Left kidney (tissue), 2 donors: ENCODE results near the gene GNAO1. TPM values are rescaled to one million over a fixed set of nuclear protein-coding genes. Genes with fewer than 3 reads are reported as not detected.
"Not testable (repeated sequence)": the region's sequence is repeated elsewhere in the genome, so short reads cannot be mapped to it uniquely, and the experiment has no call there.

ENCODE experiments used
- DNase-seq: peaks from one replicate; pipeline ENCODE4 v3.0.0-alpha.2; 2013
- polyA plus RNA-seq: library from polyadenylated mRNA; unstranded; fragments of 120-200 nt; gene quantifications from one replicate; pipeline ENCODE4 v1.2.1, GENCODE V29; 2013; ENCODE audit not compliant: insufficient read length

Gene GNAO1
- polyA plus RNA-seq, 1 donor: 5.7 TPM

- DNase-seq: no peak
Measured at GRCh38 chr16:56365552-56365951, 174.3 kb downstream of the GNAO1 start.

DNA sequence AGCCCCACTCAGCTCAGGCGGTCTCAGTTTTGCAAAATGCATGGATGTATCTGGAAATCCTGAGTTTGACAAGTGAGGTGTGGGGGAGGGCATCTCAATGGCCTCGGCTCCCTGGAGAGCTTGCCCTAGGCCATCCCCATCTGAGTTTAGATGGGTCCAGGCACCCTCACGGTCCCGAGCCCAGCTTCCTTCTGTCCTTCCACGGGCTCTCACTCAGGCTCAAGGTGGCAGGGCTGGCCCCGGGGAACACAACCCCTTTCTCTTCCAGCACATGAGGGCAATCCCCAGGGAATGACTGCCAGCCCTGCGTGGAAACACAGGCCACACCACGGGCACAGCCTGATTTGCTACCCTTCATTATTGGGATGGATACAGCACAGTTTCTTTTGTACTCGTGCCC is 175.7 kb downstream of the GNAO1 start:
- DNase-seq: no peak

GRCh38 chr16:56367764-56368163 is 176.5 kb downstream of the GNAO1 start:
- no peak for DNase-seq

DNA sequence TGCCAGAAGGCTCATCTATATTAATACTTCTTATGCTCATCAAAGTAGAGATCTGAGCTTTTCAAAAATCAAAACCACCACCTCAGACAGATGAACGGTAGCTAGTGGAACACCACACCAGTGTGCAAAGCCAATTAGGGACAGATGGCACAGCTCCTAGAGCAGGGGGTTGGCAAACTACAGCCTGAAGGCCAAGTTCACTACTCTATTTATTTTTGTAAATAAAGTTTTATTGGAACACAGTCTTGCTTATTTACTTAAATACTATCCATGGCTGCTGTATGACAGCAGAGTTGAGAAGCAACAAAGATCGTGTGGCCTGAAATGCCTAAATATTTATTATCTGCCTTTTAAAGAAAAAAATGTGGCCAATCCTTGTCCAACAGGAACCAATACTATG is 177.3 kb downstream of the GNAO1 start:
- no peak for DNase-seq

GRCh38 chr16:56369202-56369601 is 177.9 kb downstream of the GNAO1 start:
- no peak for DNase-seq

DNA sequence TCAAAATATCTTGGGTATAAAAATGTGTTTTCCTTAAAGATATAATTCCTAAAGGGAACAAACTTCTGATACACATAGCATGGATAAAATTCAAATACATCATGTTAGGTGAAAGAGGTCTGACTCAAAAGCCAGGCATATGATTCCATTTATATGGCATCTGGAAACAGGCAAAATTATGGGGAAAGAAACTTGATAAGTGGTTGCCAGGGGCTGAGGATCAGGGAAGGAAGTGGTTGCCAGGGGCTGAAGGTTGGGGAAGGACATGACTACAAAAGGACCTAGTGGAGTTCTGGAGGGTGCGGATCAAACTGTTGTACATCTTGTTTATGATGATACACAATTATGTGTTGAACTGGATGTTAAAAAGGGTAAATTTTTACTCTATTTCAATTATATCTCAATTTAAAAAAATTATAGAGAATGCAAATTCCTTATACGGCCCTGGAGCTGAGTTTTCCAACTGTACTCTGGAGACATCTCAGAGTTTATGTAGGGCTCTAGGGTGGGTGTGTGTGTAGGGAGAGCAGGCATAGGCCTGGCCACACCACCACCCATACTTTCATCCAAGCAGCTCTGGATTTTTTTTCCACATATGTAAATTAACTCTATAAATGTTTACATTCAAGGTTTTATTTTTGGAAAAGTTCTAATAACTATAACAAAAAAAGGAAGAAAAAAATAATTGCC is 179.0 kb downstream of the GNAO1 start:
- no peak for DNase-seq

DNA sequence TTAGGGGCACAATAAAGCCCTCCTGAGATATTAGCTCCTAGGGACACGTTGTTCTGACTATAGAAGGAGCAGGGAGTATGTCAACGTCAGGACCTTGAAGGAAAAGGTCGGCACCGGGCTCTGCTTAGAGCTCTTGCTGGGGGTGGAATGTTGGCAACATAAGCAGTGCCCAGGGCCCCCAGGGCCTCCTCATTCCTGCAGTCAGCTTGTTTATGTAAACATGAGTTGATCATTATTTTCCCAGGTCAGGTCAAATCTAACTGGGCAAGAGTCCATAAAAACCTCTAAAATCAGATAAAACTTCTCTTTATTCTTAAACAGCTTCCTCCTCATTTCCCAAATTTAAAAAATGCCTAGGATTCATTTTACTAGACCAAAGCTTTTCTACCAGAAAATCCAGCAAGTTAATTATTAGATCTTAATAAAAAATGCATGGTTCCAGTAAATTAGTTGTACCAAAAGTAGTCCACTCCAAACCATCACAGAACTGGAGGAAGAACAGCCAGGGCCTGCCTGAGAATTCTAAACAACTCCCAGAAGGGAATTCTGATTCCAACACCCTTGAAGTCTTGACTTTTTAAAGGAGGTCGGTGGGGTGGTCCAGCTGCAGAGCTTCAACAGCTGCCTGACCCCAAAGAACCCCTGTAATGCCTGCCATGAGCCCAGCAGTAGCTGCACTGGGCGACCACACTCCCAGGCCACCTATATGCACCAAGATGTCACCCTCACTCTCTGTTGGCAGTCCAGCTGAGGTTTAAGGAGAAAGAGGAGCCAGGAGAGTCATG is 179.8 kb downstream of the GNAO1 start:
- DNase-seq: peak; percentile 50

DNA sequence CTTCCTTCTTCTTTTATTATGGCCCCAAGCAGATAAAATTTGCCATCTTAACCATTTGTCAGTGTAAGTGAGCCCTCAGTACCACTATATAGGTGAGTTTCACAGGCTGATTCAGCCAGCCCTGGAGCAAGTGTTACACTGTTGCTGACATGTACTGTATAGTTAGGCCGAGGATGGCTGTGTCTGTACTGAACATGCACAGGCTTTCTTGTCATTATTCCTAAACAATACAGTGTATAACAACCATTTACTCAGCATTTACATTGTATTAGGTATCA is 180.3 kb downstream of the GNAO1 start:
- no peak for DNase-seq

GRCh38 chr16:56372013-56372634 is 180.8 kb downstream of the GNAO1 start:
- no peak for DNase-seq

GRCh38 chr16:56373003-56373402 is 181.7 kb downstream of the GNAO1 start:
- DNase-seq: peak; percentile 79

DNA sequence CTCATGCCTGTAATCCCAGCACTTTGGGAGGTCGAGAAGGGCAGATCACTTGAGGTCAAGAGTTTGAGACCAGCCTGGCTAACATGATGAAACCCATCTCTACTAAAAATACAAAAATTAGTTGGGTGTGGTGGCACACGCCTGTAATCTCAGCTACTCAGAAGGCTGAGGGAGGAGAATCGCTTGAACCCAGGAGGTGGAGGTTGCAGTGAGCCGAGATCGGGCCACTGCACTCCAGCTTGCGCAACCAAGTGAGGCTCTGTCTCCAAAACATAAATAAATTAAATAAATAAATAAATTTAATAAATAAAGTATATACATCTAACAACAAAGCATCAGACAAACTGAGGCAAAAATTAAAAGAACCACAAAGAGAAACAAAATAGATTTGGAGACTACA is 184.5 kb downstream of the GNAO1 start:
- not testable (repeated sequence) for DNase-seq

- not testable (repeated sequence) for DNase-seq
Measured at GRCh38 chr16:56379044-56379443, 187.8 kb downstream of the GNAO1 start.

- DNase-seq: not testable (repeated sequence)
Measured at GRCh38 chr16:56380778-56381485, 189.6 kb downstream of the GNAO1 start.

DNA sequence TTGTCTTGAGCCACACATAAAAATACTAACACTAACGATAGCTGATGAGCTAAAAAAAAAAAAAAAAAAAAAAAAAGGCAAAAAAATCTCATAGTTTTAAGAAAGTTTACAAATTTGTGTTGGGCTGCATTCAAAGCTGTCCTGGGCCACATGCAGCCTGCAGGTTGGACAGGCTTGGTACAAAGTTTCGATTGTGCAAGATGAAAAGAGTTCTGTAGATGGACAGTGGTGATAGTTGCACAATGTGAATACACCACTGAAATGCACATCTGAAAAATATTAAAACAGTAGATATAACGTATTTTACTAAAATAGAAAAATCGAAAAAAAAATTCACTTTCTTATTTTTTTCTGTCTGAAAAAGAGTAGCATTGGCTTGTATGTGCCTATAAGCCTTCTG is 191.2 kb downstream of the GNAO1 start:
- no peak for DNase-seq

GRCh38 chr16:56382901-56383355 is 191.6 kb downstream of the GNAO1 start:
- no peak for DNase-seq

GRCh38 chr16:56384074-56384721 is 192.9 kb downstream of the GNAO1 start:
- DNase-seq: no peak

DNA sequence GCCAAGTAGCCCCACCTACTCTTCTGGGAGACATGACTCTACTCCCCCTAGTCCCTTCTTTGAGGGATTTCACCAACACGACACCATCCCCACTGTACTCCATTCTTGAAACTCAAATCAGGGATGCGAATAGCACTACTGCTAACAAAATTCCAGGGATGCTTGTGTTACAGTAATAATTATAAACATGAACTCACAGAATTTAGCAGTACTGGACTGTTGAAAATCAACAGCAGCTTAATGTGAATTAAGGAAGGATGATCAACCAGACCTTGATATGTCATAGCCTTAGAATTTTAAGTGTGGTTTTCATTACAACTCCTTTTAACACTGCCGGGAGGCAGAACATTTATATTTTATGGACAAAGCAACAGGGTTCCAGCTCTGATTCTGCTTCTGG is 196.1 kb downstream of the GNAO1 start:
- DNase-seq: no peak

- DNase-seq: no peak
Measured at GRCh38 chr16:56388209-56388608, 196.9 kb downstream of the GNAO1 start.

DNA sequence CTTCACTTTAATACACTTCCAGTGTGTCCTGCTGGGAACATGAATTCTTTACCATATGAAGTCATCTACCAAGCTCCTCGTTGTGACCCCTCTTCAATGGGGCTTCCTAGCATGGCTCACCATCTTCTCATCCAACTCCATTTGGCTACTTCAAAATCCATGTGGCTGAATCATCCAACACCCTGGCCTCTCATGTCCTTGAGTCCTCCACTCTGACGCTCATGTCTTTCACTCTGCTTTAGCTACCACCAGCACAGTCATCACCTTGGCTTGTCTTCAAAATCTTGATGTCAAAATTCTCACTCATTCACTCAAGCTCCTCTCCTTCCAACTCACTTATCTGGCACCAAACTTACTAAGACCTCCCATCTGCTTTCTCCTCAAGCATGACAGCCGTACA is 198.3 kb downstream of the GNAO1 start:
- DNase-seq: no peak

DNA sequence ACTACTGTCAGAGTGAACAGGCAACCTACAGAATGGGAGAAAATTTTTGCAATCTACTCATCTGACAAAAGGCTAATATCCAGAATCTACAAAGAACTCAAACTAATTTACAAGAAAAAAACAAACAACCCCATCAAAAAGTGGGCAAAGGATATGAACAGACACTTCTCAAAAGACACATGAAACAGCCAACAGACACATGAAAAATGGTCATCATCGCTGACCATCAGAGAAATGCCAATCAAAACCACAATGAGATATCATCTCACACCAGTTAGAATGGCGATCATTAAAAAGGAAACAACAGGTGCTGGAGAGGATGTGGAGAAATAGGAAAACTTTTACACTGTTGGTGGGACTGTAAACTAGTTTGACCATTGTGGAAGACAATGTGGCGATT is 205.4 kb downstream of the GNAO1 start:
- DNase-seq: not testable (repeated sequence)

GRCh38 chr16:56399047-56399446 is 207.8 kb downstream of the GNAO1 start:
- DNase-seq: no peak

GRCh38 chr16:56399486-56399885 is 208.2 kb downstream of the GNAO1 start:
- no peak for DNase-seq
